GM10266 (cell line): ENCODE measurements around the gene LCNL1.

Experiments used
- DNase-seq: peaks from one replicate; pipeline ENCODE4 v3.0.0; 2012; ENCODE audit errors: extremely low spot score
- TF ChIP-seq, protein P1 (sequence below): IDR thresholded peaks from 2 replicates; pipeline ENCODE4 v1.5.1; 2012; ENCODE audit warnings: mild to moderate bottlenecking, low read depth; ENCODE audit not compliant: control insufficient read depth, insufficient read depth; ENCODE audit errors: missing control alignments

LCNL1 gene

DNA sequence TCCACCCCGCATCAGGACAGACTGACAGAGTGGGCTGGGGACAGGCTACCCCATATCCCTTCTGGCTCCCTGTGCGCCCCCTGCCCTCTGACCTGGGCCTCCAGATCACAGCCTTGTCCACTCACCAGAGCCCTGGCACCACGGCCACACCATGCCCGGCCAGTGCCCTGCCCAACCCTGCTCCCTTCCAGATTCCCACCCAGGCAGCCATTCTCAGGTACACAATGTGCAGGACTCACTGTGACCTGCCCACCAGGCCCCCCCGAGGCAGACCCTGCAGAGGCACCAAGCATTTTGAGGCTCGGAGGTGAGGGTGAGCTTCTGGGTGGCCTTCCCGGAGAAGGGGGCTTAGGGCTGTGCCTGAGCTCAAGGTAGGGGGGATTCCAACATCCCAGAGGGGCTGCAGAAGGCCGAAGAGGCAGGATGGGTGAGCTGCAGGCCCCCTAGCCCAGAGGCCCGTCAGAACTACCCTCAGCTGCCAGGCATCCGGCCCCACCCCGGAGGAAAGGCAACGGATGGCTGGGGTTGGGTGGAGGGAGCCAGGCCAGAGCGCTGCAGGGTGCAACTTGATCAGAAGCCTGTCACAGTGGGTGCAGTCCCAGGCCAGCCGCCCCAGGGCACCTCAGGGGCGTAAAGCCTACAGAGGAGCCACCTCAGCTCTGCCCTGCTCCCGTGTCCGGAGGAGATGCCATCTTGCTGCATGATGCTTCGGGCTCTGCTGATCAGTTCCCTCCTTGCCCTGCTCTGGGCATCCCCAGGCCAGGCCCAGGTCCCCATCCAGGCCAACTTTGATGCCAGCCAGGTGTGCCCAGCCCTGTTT lies at the start of gene LCNL1:
Gene LCNL1 (plus strand): TSS at position 762 of the 820 bp plus-strand sequence. CDS start 594 bp downstream, outside the sequence.
- no peak for DNase-seq
- TF ChIP-seq, protein P1, sequence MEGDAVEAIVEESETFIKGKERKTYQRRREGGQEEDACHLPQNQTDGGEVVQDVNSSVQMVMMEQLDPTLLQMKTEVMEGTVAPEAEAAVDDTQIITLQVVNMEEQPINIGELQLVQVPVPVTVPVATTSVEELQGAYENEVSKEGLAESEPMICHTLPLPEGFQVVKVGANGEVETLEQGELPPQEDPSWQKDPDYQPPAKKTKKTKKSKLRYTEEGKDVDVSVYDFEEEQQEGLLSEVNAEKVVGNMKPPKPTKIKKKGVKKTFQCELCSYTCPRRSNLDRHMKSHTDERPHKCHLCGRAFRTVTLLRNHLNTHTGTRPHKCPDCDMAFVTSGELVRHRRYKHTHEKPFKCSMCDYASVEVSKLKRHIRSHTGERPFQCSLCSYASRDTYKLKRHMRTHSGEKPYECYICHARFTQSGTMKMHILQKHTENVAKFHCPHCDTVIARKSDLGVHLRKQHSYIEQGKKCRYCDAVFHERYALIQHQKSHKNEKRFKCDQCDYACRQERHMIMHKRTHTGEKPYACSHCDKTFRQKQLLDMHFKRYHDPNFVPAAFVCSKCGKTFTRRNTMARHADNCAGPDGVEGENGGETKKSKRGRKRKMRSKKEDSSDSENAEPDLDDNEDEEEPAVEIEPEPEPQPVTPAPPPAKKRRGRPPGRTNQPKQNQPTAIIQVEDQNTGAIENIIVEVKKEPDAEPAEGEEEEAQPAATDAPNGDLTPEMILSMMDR = no peak

- no peak for DNase-seq
- TF ChIP-seq, protein P1 = no peak
Measured at GRCh38 chr9:136934277-136934676, 48.5 kb upstream of the LCNL1 start.

DNA sequence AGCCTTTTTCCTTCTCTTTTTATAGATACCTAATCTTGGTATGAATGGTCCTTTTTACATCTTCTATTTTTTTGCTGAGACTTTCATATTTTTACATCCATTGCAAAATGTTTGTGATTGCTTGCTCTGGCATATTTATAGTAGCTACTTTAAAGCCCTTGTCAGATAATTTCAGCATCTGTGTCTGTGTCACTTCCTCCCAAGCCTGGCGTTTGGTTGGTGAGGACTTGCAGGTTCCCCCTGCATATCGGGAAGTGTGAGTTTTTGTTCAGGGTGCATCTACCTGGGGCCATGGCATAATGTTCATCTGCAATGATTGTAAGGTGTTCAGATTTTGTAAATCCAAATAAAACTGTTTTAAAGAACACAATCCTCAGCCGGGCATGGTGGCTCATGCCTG lies 47.1 kb upstream of the LCNL1 start:
- DNase-seq = no peak

DNA sequence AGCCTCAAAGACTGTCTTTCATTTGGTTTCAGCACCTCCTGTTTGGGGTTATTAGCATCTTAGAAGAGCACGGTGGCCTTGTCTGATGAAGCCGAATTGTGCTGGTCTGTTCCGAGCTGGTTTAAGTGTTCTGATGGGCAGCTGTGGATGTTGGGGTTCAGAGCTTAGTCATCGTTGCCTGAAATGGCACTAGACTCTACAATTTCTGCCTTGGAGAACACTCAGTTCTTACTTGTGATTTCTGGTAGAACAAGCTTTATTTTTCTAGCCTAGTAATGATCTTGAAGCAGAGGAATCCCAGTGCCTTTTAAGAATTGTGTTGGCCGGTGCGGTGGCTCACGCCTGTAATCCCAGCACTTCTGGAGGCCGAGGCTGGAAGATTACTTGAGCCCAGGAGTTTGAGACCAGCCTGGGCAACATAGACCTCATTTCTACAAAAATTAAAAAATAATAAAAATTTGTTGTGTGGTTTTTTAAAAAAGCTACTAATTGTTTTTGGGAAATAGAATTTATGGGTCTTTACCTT lies 46.1 kb upstream of the LCNL1 start:
- TF ChIP-seq, protein P1 = no peak
- DNase-seq = no peak

More for the DNA sequence above, 47.1 kb upstream of the LCNL1 start:
- TF ChIP-seq, protein P1 = no peak

DNA sequence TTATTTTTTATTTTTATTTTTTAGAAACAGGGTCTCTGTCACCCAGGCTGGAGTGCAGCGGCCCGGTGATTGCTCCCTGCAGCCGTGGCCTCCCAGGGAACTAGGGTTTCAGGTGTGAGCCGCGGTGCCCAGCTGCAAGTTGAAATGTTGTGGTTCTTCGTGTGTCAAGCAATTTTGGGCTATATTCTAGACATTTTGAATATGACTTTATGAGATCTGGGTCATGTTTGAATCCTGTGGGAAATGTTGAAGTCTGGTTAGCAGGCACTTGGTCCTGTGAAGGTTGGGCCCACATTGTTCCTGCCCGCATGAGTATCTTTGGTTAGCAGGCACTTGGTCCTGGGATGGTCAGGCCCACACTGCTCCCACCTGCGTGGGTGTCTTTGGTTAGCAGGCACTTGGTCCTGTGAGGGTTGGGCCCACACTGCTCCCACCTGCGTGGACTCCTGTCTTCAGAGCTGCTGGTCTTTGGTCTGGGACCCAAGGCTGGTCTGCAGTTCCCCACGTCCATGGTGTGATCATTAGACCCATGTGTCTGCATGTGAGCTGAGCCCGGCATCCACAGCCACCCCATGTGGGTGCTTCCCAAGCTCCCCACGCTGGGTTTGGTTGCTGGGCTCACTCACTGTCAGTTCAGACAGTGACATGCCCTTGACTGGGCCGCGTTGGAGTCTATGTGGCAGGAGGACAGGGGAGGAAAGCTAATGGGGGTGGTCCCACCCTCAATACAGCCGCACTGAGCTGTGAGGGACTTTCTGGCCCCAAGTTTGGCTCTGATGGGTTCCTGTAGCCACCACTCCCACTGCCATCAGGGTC lies 45.4 kb upstream of the LCNL1 start:
- no peak for DNase-seq
- TF ChIP-seq, protein P1 = no peak

DNA sequence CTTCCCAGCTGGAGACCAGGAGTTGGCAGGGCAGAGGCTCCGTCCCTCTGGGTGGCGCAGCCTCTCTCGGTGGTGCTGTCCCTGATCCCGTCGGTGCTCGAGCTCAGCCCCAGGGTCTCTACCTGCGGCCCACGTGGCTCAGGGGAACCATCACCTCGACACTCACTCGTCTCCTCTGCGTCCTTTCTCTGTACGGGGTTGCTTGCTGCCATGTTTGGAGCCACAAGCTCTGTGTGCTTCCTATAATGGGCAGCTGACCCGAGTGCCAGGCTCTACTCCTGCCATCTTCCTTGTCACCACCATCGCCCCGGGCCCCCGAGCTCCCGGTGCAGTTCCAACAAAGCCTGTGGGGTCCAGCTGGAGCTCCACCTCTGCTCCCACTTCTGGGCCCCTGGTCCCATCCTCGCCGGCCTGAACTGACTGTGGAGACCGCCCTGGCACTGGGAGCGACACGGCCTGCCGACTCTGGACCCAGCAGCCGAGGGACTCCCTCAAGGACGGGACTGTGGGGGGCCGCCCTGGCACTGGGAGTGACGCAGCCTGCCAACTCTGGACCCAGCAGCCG lies 43.3 kb upstream of the LCNL1 start:
- DNase-seq = no peak
- TF ChIP-seq, protein P1 = no peak

DNA sequence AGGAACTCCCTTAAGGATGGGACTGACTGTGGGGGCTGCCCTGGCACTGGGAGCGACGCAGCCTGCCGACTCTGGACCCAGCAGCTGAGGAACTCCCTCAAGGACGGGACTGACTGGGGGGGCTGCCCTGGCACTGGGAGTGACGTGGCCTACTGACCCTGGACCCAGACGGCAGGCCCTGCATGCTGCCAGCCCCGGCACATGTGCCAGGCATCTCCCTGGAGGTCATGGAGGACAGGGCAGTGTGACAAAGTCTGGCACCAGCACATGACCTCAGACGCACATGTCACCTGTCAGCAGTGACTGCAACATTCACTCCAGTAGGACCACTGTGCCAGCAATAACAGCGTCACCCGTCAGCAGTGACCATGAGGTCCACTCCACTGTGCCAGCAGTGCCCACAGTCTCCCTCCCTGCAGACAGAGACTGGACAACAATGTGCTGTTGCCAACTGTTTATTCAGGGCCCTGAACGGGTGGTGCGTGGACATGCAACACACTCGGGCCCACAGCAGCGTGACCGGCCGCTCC lies 42.7 kb upstream of the LCNL1 start:
- DNase-seq = no peak
- TF ChIP-seq, protein P1 = no peak
